ENCODE results near the gene PLXNB1. TPM values are rescaled to one million over a fixed set of nuclear protein-coding genes. Genes with fewer than 3 reads are reported as not detected.

The PLXNB1 gene
- total RNA-seq, 4 donors from 2014 or later: 150 to 455 (median 312) TPM

- peaks cover 0 to 13% (median 0%) of the 10 kb centered on the region in 3 donors for H3K36me3 ChIP-seq
- TF ChIP-seq POLR2A (IDR thresholded peaks at IDR 0.05): no peak
- TF ChIP-seq, protein P1, sequence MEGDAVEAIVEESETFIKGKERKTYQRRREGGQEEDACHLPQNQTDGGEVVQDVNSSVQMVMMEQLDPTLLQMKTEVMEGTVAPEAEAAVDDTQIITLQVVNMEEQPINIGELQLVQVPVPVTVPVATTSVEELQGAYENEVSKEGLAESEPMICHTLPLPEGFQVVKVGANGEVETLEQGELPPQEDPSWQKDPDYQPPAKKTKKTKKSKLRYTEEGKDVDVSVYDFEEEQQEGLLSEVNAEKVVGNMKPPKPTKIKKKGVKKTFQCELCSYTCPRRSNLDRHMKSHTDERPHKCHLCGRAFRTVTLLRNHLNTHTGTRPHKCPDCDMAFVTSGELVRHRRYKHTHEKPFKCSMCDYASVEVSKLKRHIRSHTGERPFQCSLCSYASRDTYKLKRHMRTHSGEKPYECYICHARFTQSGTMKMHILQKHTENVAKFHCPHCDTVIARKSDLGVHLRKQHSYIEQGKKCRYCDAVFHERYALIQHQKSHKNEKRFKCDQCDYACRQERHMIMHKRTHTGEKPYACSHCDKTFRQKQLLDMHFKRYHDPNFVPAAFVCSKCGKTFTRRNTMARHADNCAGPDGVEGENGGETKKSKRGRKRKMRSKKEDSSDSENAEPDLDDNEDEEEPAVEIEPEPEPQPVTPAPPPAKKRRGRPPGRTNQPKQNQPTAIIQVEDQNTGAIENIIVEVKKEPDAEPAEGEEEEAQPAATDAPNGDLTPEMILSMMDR (IDR thresholded peaks at IDR 0.05): no peak
- no peaks in the 10 kb centered on the region for H3K4me1 ChIP-seq
- no peaks in the 10 kb centered on the region for H3K9me3 ChIP-seq
- H3K27ac ChIP-seq: no peak overlapping the region
- no peaks in the 10 kb centered on the region for H3K27me3 ChIP-seq
- peak in 2 of 3 donors; percentile 41 to 42 for DNase-seq
- H3K4me3 ChIP-seq: no peak overlapping the region
Observed at GRCh38 chr3:48399387-48400172, 30.3 kb downstream of the PLXNB1 start.

- H3K36me3 ChIP-seq: peaks cover 0 to 6% (median 0%) of the 10 kb centered on the region in 3 donors
- TF ChIP-seq POLR2A (IDR thresholded peaks at IDR 0.05): no peak
- TF ChIP-seq, protein P1 (IDR thresholded peaks at IDR 0.05): no peak
Observed at GRCh38 chr3:48398701-48399386, 31.0 kb downstream of the PLXNB1 start.

DNA sequence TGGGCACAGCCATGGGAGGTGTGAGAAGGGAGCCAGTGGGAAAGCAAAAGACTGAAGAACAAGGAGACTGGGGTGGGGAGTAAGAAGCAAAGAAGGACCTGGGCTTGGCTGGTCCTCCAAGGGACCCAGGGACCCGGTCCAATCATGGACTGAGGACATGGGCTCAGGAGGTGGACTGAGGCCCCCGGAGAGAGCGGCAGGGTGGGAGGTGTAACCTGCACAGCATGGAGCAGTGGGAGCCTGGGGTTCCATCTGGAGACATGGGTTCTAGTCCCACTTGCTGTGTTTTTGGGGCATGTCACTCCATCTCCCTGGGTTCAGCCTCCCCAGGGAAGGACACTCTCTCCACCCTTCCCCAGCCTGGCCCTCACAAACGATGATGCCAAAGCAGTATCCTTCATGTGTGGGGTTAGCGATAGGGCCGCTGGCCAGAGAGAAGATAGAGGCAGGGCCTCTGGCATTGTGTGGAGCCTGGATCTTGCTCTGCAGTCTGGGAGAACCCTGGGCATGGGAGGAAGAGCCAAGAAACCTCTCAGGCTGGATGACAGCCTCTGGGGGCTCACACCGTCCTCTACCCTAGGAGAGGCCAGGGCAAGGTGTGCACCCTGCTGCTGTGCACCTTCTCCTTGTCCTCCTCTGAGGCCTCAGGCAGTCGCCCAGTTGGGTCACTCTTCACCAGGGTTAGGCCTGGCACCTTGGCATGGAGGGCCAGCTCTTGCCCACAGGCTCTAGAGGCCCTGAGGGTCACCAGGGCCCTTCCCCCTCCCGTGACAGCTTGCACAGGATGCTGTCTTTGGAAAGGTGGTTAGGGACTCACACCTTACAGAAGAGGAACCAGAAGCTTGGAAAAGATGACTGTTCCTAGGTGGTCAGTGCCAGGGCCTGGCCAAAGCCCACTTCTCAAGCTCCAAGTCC, 31.9 kb downstream of the PLXNB1 start:
- DNase-seq: no peak
- H3K9me3 ChIP-seq: no peaks in the 10 kb centered on the region
- TF ChIP-seq, protein P1 (IDR thresholded peaks at IDR 0.05): no peak
- TF ChIP-seq POLR2A (IDR thresholded peaks at IDR 0.05): no peak

More at GRCh38 chr3:48398701-48399386, 31.0 kb downstream of the PLXNB1 start:
- Histone ChIP-seq H3K27me3 (no peaks in the 10 kb centered on the region), H3K9me3 (no peaks in the 10 kb centered on the region), H3K27ac (no peak overlapping the region), H3K4me1 (no peaks in the 10 kb centered on the region), H3K4me3 (no peak overlapping the region)
- peak in 2 of 3 donors; percentile 34 to 37 for DNase-seq

DNA sequence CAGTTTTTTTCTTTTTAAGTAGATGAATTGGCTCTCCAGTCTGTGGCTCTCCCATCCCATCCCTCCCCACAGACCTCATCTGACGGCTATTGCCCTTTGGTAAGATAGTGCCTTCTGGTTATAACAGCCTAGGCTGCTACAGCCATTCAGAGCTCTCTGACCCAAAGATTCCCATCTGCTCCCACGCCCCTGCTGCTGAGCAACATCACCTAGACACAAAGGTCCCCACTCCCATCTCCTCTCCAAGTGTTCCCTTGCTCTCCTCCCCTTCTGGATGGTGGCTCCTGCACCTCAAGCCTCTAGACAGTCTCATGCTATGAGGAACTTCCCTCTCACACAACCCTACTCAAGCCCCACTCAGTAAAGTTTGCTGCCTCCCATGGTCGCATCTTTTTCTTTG, 34.2 kb downstream of the PLXNB1 start:
- H3K4me1 ChIP-seq: no peaks in the 10 kb centered on the region
- DNase-seq: no peak
- H3K27me3 ChIP-seq: no peaks in the 10 kb centered on the region
- H3K9me3 ChIP-seq: no peaks in the 10 kb centered on the region
- H3K36me3 ChIP-seq: no peaks in the 10 kb centered on the region
- H3K4me3 ChIP-seq: no peak overlapping the region
- H3K27ac ChIP-seq: no peak overlapping the region
- TF ChIP-seq, protein P1 (IDR thresholded peaks at IDR 0.05): no peak
- no peak for TF ChIP-seq POLR2A (IDR thresholded peaks at IDR 0.05)

More for the DNA sequence above, 31.9 kb downstream of the PLXNB1 start:
- Histone ChIP-seq H3K36me3 (no peaks in the 10 kb centered on the region), H3K4me3 (no peak overlapping the region), H3K27ac (no peak overlapping the region), H3K4me1 (no peaks in the 10 kb centered on the region), H3K27me3 (no peaks in the 10 kb centered on the region)

DNA sequence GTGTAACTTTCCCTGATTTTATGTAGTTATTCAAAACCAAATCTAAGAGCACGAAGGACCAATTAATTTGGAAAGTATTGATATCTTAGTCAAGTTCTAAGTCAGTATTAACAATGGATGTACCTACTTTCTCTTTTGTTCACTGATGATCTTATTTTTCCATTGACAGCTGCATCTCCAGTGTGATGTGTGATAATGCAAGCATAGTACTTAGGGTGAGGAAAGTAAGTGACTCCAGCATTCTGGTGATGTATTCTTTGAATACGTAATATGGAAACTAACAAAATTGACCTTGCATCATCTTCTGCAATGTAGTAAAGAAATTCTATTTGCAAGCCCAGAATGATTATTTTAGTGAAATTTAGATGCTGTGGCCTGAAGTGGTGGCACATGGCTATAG, 35.5 kb downstream of the PLXNB1 start:
- no peaks in the 10 kb centered on the region for H3K27me3 ChIP-seq
- TF ChIP-seq, protein P1 (IDR thresholded peaks at IDR 0.05): no peak
- TF ChIP-seq POLR2A (IDR thresholded peaks at IDR 0.05): no peak
- H3K4me1 ChIP-seq: no peaks in the 10 kb centered on the region
- H3K36me3 ChIP-seq: no peaks in the 10 kb centered on the region
- no peak for DNase-seq
- no peak overlapping the region for H3K4me3 ChIP-seq
- H3K9me3 ChIP-seq: no peaks in the 10 kb centered on the region
- H3K27ac ChIP-seq: no peak overlapping the region
